ENCODE data around the gene CDKN1C. TPM values are rescaled to one million over a fixed set of nuclear protein-coding genes. Genes with fewer than 3 reads are reported as not detected.
A peak's percentile ranks its signal among the peaks of the same experiment; 100 is the strongest.

CDKN1C gene
- total RNA-seq, 1 experiment from 2014 or later: 15.4 TPM

- Histone ChIP-seq H3K56ac (ENCODE audit: insufficient read length, low read depth, low read length) (no peak overlapping the region), H3K14ac (ENCODE audit: insufficient read depth, low read length) (peak overlapping the region; percentile 73), H3K23me2 (ENCODE audit: insufficient read length, low read depth, low read length, poor library complexity, severe bottlenecking) (peaks cover 10% of the 10 kb centered on the region), H2AK5ac (ENCODE audit: insufficient read length, low read length) (no peak overlapping the region), H3K4me2 (ENCODE audit: insufficient read depth, insufficient read length, low read length) (peak overlapping the region; percentile 66), H4K8ac (replicated peaks; ENCODE audit: insufficient read length, low read depth, low read length) (no peak overlapping the region), H2BK5ac (ENCODE audit: insufficient read length, low read length) (no peak overlapping the region), H2BK20ac (ENCODE audit: low read depth, low read length, poor library complexity, severe bottlenecking) (no peak overlapping the region), H2BK120ac (ENCODE audit: low read depth, low read length, poor library complexity, severe bottlenecking) (no peak overlapping the region), H3K9ac (ENCODE audit: extremely low read depth, insufficient read length, low read length) (peak overlapping the region; percentile 25), H3T11ph (ENCODE audit: low read length) (no peak overlapping the region), H2BK12ac (ENCODE audit: insufficient read length, low read depth, low read length) (no peak overlapping the region), H3K18ac (ENCODE audit: insufficient read length, low read depth, low read length) (peak overlapping the region; percentile 70), H3K79me1 (ENCODE audit: insufficient read depth, low read depth, low read length, poor library complexity, severe bottlenecking) (no peaks in the 10 kb centered on the region), H4K91ac (ENCODE audit: insufficient read length, low read depth, low read length) (no peak overlapping the region), H3K9me3 (ENCODE audit: control insufficient read depth, low read depth, low read length) (no peaks in the 10 kb centered on the region), H2BK15ac (ENCODE audit: low read depth, low read length) (no peak overlapping the region), H3K4ac (ENCODE audit: low read depth, low read length) (no peak overlapping the region), H3K27me3 (ENCODE audit: insufficient read depth, low read length) (peaks cover 18% of the 10 kb centered on the region; the same call in 1 of the 2 replicates), H3K23ac (ENCODE audit: insufficient read length, low read depth, low read length) (no peak overlapping the region), H4K20me1 (ENCODE audit: control insufficient read depth, insufficient read depth, insufficient read length) (no peaks in the 10 kb centered on the region), H3K27ac (ENCODE audit: insufficient read length, low read depth, low read length) (no peak overlapping the region), H3K4me1 (ENCODE audit: insufficient read depth, low read length) (no peaks in the 10 kb centered on the region), H2AFZ (ENCODE audit: low read length) (no peak overlapping the region), H3K79me2 (ENCODE audit: insufficient read depth, low read length) (no peaks in the 10 kb centered on the region), H4K5ac (ENCODE audit: insufficient read length, low read depth, low read length) (no peak overlapping the region)
- Mint-ChIP-seq H3K27me3 (ENCODE audit: low read depth) (peaks cover 43% of the 10 kb centered on the region), H3K9me3 (peaks cover 0 to 2% of the 10 kb centered on the region in 2 experiments; a peak in 3 of 5 replicates), H3K4me1 (peaks cover 6 to 8% of the 10 kb centered on the region in 2 experiments), H3K27ac (no peak overlapping the region), H3K36me3 (ENCODE audit: insufficient read depth in 1 of 3, low read depth in 3 of 3) (peaks cover 0 to 5% (median 2%) of the 10 kb centered on the region in 3 experiments; a peak in 1 of 7 replicates), H3K4me3 (peak overlapping the region; percentile 61 to 80)
- peak; percentile 75 for DNase-seq
- no CpG with 5 or more reads among the region's 47 CpGs for WGBS (ENCODE audit: extremely low coverage, insufficient read length, low lambda C conversion rate)
- TF ChIP-seq CTCF (conservative IDR thresholded peaks at IDR 0.05): no peak
These were observed 44.6 kb upstream of the CDKN1C start for GRCh38 chr11:2929950-2930703.
